Measurements from ENCODE around the gene GP1BB.

GP1BB gene

GRCh38 chr22:19757985-19758895 lies 34.9 kb downstream of the GP1BB start:
- DNase-seq: no peak

GRCh38 chr22:19758896-19759426 lies 35.6 kb downstream of the GP1BB start:
- DNase-seq: no peak

GRCh38 chr22:19759427-19760057 lies 36.2 kb downstream of the GP1BB start:
- no peak for DNase-seq

- no peak for DNase-seq
These were observed 37.0 kb downstream of the GP1BB start, which contains the start of gene TBX1 for GRCh38 chr22:19760058-19760950. Gene TBX1 (plus strand): TSS chr22:19760778. CDS start chr22:19760844, 66 bp downstream.

- no peak for DNase-seq
These were observed 37.8 kb downstream of the GP1BB start for GRCh38 chr22:19760951-19761724.

- no peak for DNase-seq
These were observed 38.6 kb downstream of the GP1BB start for GRCh38 chr22:19761725-19762567.

- DNase-seq: no peak
These were observed 39.5 kb downstream of the GP1BB start for GRCh38 chr22:19762568-19763457.

- DNase-seq: no peak
These were observed 40.3 kb downstream of the GP1BB start for GRCh38 chr22:19763458-19764298.

- DNase-seq: no peak
These were observed 40.9 kb downstream of the GP1BB start for GRCh38 chr22:19764299-19764593.

- DNase-seq: no peak
These were observed 41.5 kb downstream of the GP1BB start for GRCh38 chr22:19764636-19765476.

GRCh38 chr22:19765477-19766239 lies 42.3 kb downstream of the GP1BB start:
- DNase-seq: peak; percentile 40

GRCh38 chr22:19766240-19766510 lies 42.8 kb downstream of the GP1BB start:
- DNase-seq: no peak

GRCh38 chr22:19766511-19767426 lies 43.4 kb downstream of the GP1BB start:
- peak; percentile 97 for DNase-seq

- DNase-seq: no peak
These were observed 44.3 kb downstream of the GP1BB start for GRCh38 chr22:19767427-19768341.

GRCh38 chr22:19769393-19769715 lies 46.0 kb downstream of the GP1BB start:
- no peak for DNase-seq

Data from OCI-M1 (cell line).